Astrocyte of the cerebellum (primary cell): ENCODE measurements around the gene FTCDNL1.

Experiments used
- DNase-seq: peaks from one replicate; pipeline ENCODE4 v3.0.0-alpha.2; 2011; ENCODE audit warnings: low read depth
- H3K4me3 ChIP-seq: 2 replicates; pipeline ENCODE4 v1.5.1; 2011; ENCODE audit warnings: mild to moderate bottlenecking, low read depth, low read length, moderate library complexity
- CTCF ChIP-seq: IDR thresholded peaks from 2 replicates; pipeline ENCODE4 v1.5.1; 2012; ENCODE audit warnings: low read length, low read depth, moderate library complexity, mild to moderate bottlenecking; ENCODE audit errors: missing control alignments
- in situ Hi-C: cut with HindIII; loops from 2 replicates; pipeline ENCODE4 v1.10.0; 2017; ENCODE audit warnings: low sequenced_read_pairs

FTCDNL1 gene

DNA sequence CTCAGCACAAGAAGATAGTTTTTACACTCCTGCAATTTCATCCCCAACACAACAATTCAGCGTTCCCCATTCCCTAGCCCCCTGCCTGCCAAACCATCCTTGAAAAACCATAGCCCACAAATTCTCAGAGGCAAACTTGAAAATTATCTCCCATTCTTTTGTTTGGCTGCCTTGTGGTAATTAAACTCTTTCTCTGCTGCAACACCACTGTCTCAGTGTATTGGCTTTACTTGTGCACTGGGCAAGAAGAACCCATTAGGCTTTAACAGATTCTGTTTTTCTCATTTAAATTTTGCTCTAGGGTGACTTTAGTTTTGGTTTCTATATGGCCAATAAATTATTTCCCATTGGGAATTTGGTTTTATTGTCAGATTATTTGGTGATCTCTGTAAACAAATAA, 23.2 kb upstream of the FTCDNL1 start:
- no peak overlapping the region for H3K4me3 ChIP-seq
- DNase-seq, result no peak
- in situ Hi-C loops, result no loop called here
- TF ChIP-seq CTCF, result no peak

DNA sequence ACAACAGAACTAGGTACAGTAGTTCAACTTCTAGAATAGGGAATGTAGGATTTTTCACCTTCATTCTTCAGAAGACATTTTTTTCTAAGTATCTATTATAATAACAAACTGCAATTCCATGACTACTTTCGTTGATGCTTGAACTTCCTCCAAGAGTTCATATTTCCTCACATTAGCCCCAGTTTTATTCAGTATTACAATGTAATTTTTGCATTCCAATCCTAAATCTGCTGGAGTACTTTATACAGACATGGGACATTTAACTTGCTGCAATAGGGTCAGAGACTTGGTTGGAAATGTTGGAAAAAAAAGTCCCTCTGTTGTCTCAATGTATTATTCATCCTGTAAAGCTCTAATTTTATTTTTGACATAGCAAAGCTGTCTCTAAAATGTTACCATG, 19.6 kb upstream of the FTCDNL1 start:
- H3K4me3 ChIP-seq, result no peak overlapping the region
- in situ Hi-C loops, result no loop called here
- TF ChIP-seq CTCF, result no peak

DNA sequence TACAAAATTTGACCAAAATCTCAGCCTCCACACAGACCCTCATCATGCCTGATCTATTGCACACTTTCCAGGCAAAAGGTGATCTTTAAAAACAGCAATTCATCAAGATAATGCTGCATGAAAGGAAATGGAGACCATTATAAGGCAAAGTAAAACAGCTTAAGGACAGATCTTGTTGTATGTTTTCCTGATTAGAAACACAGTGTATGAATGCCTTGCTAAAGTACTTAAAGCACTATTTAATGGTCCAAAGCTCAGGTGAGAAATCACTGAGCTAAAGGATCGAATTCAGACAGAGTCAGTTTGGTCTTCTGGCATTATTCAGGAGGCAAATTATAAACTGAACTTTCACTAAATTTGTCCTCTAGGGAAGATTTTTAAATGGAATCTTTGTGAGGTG, 18.7 kb upstream of the FTCDNL1 start:
- DNase-seq, result no peak
- in situ Hi-C loops, result no loop called here
- H3K4me3 ChIP-seq, result no peak overlapping the region
- no peak for TF ChIP-seq CTCF

More for the DNA sequence above, 19.6 kb upstream of the FTCDNL1 start:
- no peak for DNase-seq

- DNase-seq, result no peak
- in situ Hi-C loops, result no loop called here
- TF ChIP-seq CTCF, result no peak
- H3K4me3 ChIP-seq, result no peak overlapping the region
Measured at GRCh38 chr2:199869227-199869541, 18.2 kb upstream of the FTCDNL1 start.

- H3K4me3 ChIP-seq, result no peak overlapping the region
- no peak for TF ChIP-seq CTCF
- in situ Hi-C loops, result no loop called here
- DNase-seq, result no peak
Measured at GRCh38 chr2:199868431-199869226, 17.6 kb upstream of the FTCDNL1 start.

GRCh38 chr2:199865905-199866304, 14.9 kb upstream of the FTCDNL1 start:
- no peak overlapping the region for H3K4me3 ChIP-seq
- TF ChIP-seq CTCF, result no peak
- in situ Hi-C loops, result no loop called here
- no peak for DNase-seq
